ENCODE results near the gene HSD11B1L.

- TF ChIP-seq FOS (IDR thresholded peaks at IDR 0.05; ENCODE audit: borderline replicate concordance, insufficient read depth, low read length) (no peak), CTCF (IDR thresholded peaks at IDR 0.05; ENCODE audit: extremely low read depth in 1 of 2, insufficient read depth in 1 of 2, low read depth in 1 of 2, low read length in 2 of 2) (no peak), EZH2 (IDR thresholded peaks at IDR 0.05; ENCODE audit: borderline replicate concordance, low read depth, low read length, severe bottlenecking) (no peak), POLR2A (IDR thresholded peaks at IDR 0.05; ENCODE audit: low read depth, low read length) (no peak), MYC (IDR thresholded peaks at IDR 0.05; ENCODE audit: low read depth, low read length) (no peak), JUN (IDR thresholded peaks at IDR 0.05; ENCODE audit: borderline replicate concordance, insufficient read depth, insufficient read length, low read depth) (no peak)
Measured at GRCh38 chr19:5654931-5655330, 25.9 kb upstream of the HSD11B1L start.

All from endothelial cell of umbilical vein (primary cell).